Brain microvascular endothelial cell (primary cell): Measurements from ENCODE around the gene SEL1L.

Experiments
- DNase-seq: peaks from one replicate; pipeline ENCODE4 v3.0.0-alpha.2; 2020
- H3K27ac ChIP-seq: fragments of 250-450 bp; sonication (Bioruptor Pico); 2 replicates; pipeline ENCODE4 v1.5.1; 2020; ENCODE audit warnings: mild to moderate bottlenecking, moderate library complexity
- H3K27me3 ChIP-seq: fragments of 250-450 bp; sonication (Bioruptor Pico); replicated peaks from 2 replicates; pipeline ENCODE4 v1.5.1; 2020; ENCODE audit warnings: mild to moderate bottlenecking
- H3K36me3 ChIP-seq: fragments of 250-450 bp; sonication (Bioruptor Pico); replicated peaks from 2 replicates; pipeline ENCODE4 v1.5.1; 2020; ENCODE audit warnings: mild to moderate bottlenecking
- H3K4me3 ChIP-seq: 2 replicates; pipeline ENCODE4 v1.5.1; 2011; ENCODE audit warnings: low read depth, mild to moderate bottlenecking, control low read depth, low read length, moderate library complexity
- CTCF ChIP-seq: IDR thresholded peaks from 2 replicates; pipeline ENCODE4 v1.5.1; 2011; ENCODE audit warnings: low read depth, mild to moderate bottlenecking, moderate library complexity, low read length, control low read depth, inconsistent platforms; ENCODE audit errors: missing control alignments
- in situ Hi-C: cut with HindIII; loops from 2 replicates; pipeline ENCODE4 v1.10.0; 2017; ENCODE audit warnings: low sequenced_read_pairs, low pct_ligation_motif_present

Gene SEL1L

GRCh38 chr14:81523616-81524015 is 10.0 kb downstream of the SEL1L start:
- TF ChIP-seq CTCF, result no peak
- no peaks in the 10 kb centered on the region for H3K36me3 ChIP-seq
- in situ Hi-C loops, result no loop called here

GRCh38 chr14:81523016-81523415 is 10.6 kb downstream of the SEL1L start:
- Histone ChIP-seq H3K27ac (no peak overlapping the region), H3K36me3 (no peaks in the 10 kb centered on the region), H3K4me3 (no peak overlapping the region), H3K27me3 (no peaks in the 10 kb centered on the region)
- in situ Hi-C loops, result no loop called here
- TF ChIP-seq CTCF, result no peak
- DNase-seq, result no peak

More at GRCh38 chr14:81523616-81524015, 10.0 kb downstream of the SEL1L start:
- no peak for DNase-seq
- H3K4me3 ChIP-seq, result no peak overlapping the region
- H3K27me3 ChIP-seq, result no peaks in the 10 kb centered on the region
- H3K27ac ChIP-seq, result no peak overlapping the region

- peaks cover 2% of the 10 kb centered on the region for H3K36me3 ChIP-seq
- no peak for DNase-seq
- H3K27ac ChIP-seq, result no peak overlapping the region
- no peak for TF ChIP-seq CTCF
- no peak overlapping the region for H3K4me3 ChIP-seq
- in situ Hi-C loops, result no loop called here
- no peaks in the 10 kb centered on the region for H3K27me3 ChIP-seq
Observed at GRCh38 chr14:81521356-81521755, 12.3 kb downstream of the SEL1L start.

- no peak for DNase-seq
- peaks cover 2% of the 10 kb centered on the region for H3K36me3 ChIP-seq
- in situ Hi-C loops, result no loop called here
Observed at GRCh38 chr14:81519200-81520011, 14.2 kb downstream of the SEL1L start.

GRCh38 chr14:81517798-81518398 is 15.8 kb downstream of the SEL1L start:
- no peaks in the 10 kb centered on the region for H3K27me3 ChIP-seq
- H3K27ac ChIP-seq, result no peak overlapping the region
- DNase-seq, result peak; percentile 9
- H3K4me3 ChIP-seq, result no peak overlapping the region
- in situ Hi-C loops, result no loop called here
- peaks cover 7% of the 10 kb centered on the region for H3K36me3 ChIP-seq
- no peak for TF ChIP-seq CTCF

More at GRCh38 chr14:81519200-81520011, 14.2 kb downstream of the SEL1L start:
- TF ChIP-seq CTCF, result no peak
- Histone ChIP-seq H3K27me3 (no peaks in the 10 kb centered on the region), H3K4me3 (no peak overlapping the region), H3K27ac (no peak overlapping the region)
